Femur (tissue), 1 donor: ENCODE measurements around the gene WFDC10B.
"Not testable (repeated sequence)": the region's sequence is repeated elsewhere in the genome, so short reads cannot be mapped to it uniquely, and the experiment has no call there.

Source experiments
- DNase-seq: peaks from one replicate; pipeline ENCODE4 v3.0.0-alpha.2; 2017

WFDC10B gene

GRCh38 chr20:45704969-45705637, at the start of gene WFDC10B:
Gene WFDC10B, minus strand, starts transcription at chr20:45705019. Its CDS starts 19,027 bp downstream, at chr20:45685992.
- no peak for DNase-seq

GRCh38 chr20:45752746-45753145, 47.9 kb upstream of the WFDC10B start:
- no peak for DNase-seq

- DNase-seq: no peak
These were observed 46.9 kb upstream of the WFDC10B start for GRCh38 chr20:45751721-45752120.

- DNase-seq: no peak
These were observed 40.2 kb upstream of the WFDC10B start for GRCh38 chr20:45745015-45745414.

GRCh38 chr20:45742596-45742995, 37.8 kb upstream of the WFDC10B start:
- no peak for DNase-seq

GRCh38 chr20:45735988-45736387, 31.2 kb upstream of the WFDC10B start:
- DNase-seq: no peak

- DNase-seq: no peak
These were observed 30.7 kb upstream of the WFDC10B start for GRCh38 chr20:45735552-45735951.

- DNase-seq: no peak
These were observed 27.4 kb upstream of the WFDC10B start for GRCh38 chr20:45732199-45732598.

GRCh38 chr20:45727044-45727443, 22.2 kb upstream of the WFDC10B start:
- no peak for DNase-seq

- no peak for DNase-seq
These were observed 20.3 kb upstream of the WFDC10B start for GRCh38 chr20:45725134-45725533.

- no peak for DNase-seq
These were observed 17.2 kb upstream of the WFDC10B start, which contains the start of gene SPINT4 for GRCh38 chr20:45722047-45722446. Gene SPINT4, plus strand, starts transcription at chr20:45722347. Its CDS starts 21 bp downstream, at chr20:45722368.

- DNase-seq: not testable (repeated sequence)
These were observed 11.4 kb upstream of the WFDC10B start for GRCh38 chr20:45716141-45716688.

GRCh38 chr20:45701873-45702272, 2.9 kb downstream of the WFDC10B start, which contains the start of gene WFDC13:
Gene WFDC13, plus strand, starts transcription at chr20:45702038. Its CDS starts 86 bp downstream, at chr20:45702124.
- DNase-seq: no peak

- no peak for DNase-seq
These were observed 3.7 kb downstream of the WFDC10B start for GRCh38 chr20:45701104-45701503.

- DNase-seq: no peak
These were observed 9.3 kb downstream of the WFDC10B start for GRCh38 chr20:45695496-45695895.

GRCh38 chr20:45693346-45693745, 11.5 kb downstream of the WFDC10B start:
- not testable (repeated sequence) for DNase-seq

GRCh38 chr20:45685896-45686295, 18.9 kb downstream of the WFDC10B start:
- no peak for DNase-seq

GRCh38 chr20:45679650-45680049, 25.2 kb downstream of the WFDC10B start:
- DNase-seq: no peak

- no peak for DNase-seq
These were observed 32.1 kb downstream of the WFDC10B start for GRCh38 chr20:45672765-45673164.

- no peak for DNase-seq
These were observed 34.7 kb downstream of the WFDC10B start, which contains the start of gene WFDC11 for GRCh38 chr20:45670139-45670538. Gene WFDC11, minus strand, starts transcription at chr20:45670239. Its CDS starts 19,639 bp downstream, at chr20:45650600.

- DNase-seq: not testable (repeated sequence)
These were observed 47.8 kb downstream of the WFDC10B start for GRCh38 chr20:45657038-45657437.

GRCh38 chr20:45651726-45652125, 53.1 kb downstream of the WFDC10B start:
- not testable (repeated sequence) for DNase-seq

- DNase-seq: no peak
These were observed 55.4 kb downstream of the WFDC10B start for GRCh38 chr20:45649312-45649863.

- DNase-seq: no peak
These were observed 57.3 kb downstream of the WFDC10B start for GRCh38 chr20:45647441-45648050.
